A549 (cell line): Measurements from ENCODE around the gene SAXO2.
"Not testable (repeated sequence)": the region's sequence is repeated elsewhere in the genome, so short reads cannot be mapped to it uniquely, and the experiment has no call there.

Source experiments
- CBX8 ChIP-seq: fragments of 200-600 bp; sonication (generic); IDR thresholded peaks from 2 replicates; pipeline ENCODE4 v1.6.1; 2016
- CEBPB ChIP-seq, 2 experiments: fragments of >200 bp in 1 of 2; sonication (Bioruptor Twin) in 1 of 2; formaldehyde crosslinking in 1 of 2; IDR thresholded peaks; 2 replicates each; pipeline ENCODE4 v1.6.1; 2012 to 2016
- CTCF ChIP-seq: fragments of >200 bp; sonication (Bioruptor Twin); formaldehyde crosslinking; IDR thresholded peaks from 3 replicates; pipeline ENCODE4 v1.5.1; 2016
- E2F6 ChIP-seq: IDR thresholded peaks from 2 replicates; pipeline ENCODE4 v1.6.1; 2012; ENCODE audit warnings: low read depth, borderline replicate concordance
- ELK1 ChIP-seq: fragments of 150-350 bp; IDR thresholded peaks from 2 replicates; pipeline ENCODE4 v1.6.1; 2014; ENCODE audit warnings: low read depth, mild to moderate bottlenecking, low read length
- EP300 ChIP-seq, 2 experiments: fragments of >200 bp; sonication (Bioruptor Twin); formaldehyde crosslinking; IDR thresholded peaks; 2 replicates in 1 of 2; 3 replicates in 1 of 2; pipeline ENCODE4 v1.6.1; 2016 to 2017
- HMGXB4 ChIP-seq: fragments of 250-450 bp; sonication (Bioruptor Pico); IDR thresholded peaks from 2 replicates; pipeline ENCODE4 v1.5.0; 2021; ENCODE audit warnings: mild to moderate bottlenecking, moderate library complexity, borderline replicate concordance
- JUN ChIP-seq, 2 experiments: fragments of >200 bp; sonication (Bioruptor Twin); formaldehyde crosslinking; IDR thresholded peaks; 2 replicates in 1 of 2; 3 replicates in 1 of 2; pipeline ENCODE4 v1.6.1; 2016 to 2017
- JUNB ChIP-seq: fragments of >200 bp; sonication (Bioruptor Twin); formaldehyde crosslinking; IDR thresholded peaks from 2 replicates; pipeline ENCODE4 v1.6.1; 2016
- MAX ChIP-seq: IDR thresholded peaks from 2 replicates; pipeline ENCODE4 v1.6.1; 2012
- PHF8 ChIP-seq: fragments of 200-600 bp; sonication (generic); IDR thresholded peaks from 2 replicates; pipeline ENCODE4 v1.6.1; 2016; ENCODE audit warnings: low read depth, mild to moderate bottlenecking, antibody characterized with exemption, moderate library complexity, borderline replicate concordance
- POLR2A ChIP-seq: IDR thresholded peaks from 2 replicates; pipeline ENCODE4 v1.6.1; 2012; ENCODE audit warnings: mild to moderate bottlenecking, low read length
- RAD21 ChIP-seq, 2 experiments: fragments of >200 bp in 1 of 2; sonication (Bioruptor Twin) in 1 of 2; formaldehyde crosslinking in 1 of 2; IDR thresholded peaks in 1 of 2; conservative IDR thresholded peaks in 1 of 2; 2 replicates in 1 of 2; 3 replicates in 1 of 2; pipeline ENCODE4 v1.6.1; 2012 to 2018; ENCODE audit warnings: inconsistent platforms in 1 of 2
- RFX5 ChIP-seq: fragments of 450-650 bp; IDR thresholded peaks from 2 replicates; pipeline ENCODE4 v1.7.1; 2014; ENCODE audit warnings: antibody characterized with exemption, mild to moderate bottlenecking, moderate library complexity

GRCh38 chr15:82284381-82284780 is 21.8 kb downstream of the SAXO2 start:
- TF ChIP-seq RAD21 (conservative IDR thresholded peaks at IDR 0.05 in 1 of 2, IDR thresholded peaks at IDR 0.05 in 1 of 2); CTCF; JUN (IDR thresholded peaks at IDR 0.05); CBX8; EP300 (IDR thresholded peaks at IDR 0.05); MAX; POLR2A; JUNB; PHF8; RFX5; ELK1; E2F6; CEBPB (IDR thresholded peaks at IDR 0.05); HMGXB4 (CRISPR knock-in tag): not testable (repeated sequence)
